Activated T-cell treated with anti-CD3 and anti-CD28 coated beads, Interleukin-2, amount 50 U/mL, for 72 hours (primary cell): ENCODE measurements around the gene SPRR5. TPM values are rescaled to one million over a fixed set of nuclear protein-coding genes. Genes with fewer than 3 reads are reported as not detected.

ENCODE experiments used
- ATAC-seq, 2 donors: fragments of 150-1000 bp; cut with Tn5 transposase; replicated peaks in 1 of 2; 2 replicates each; pipeline ENCODE4 v1.10.0; 2021; ENCODE audit warnings: moderate library complexity in 2 of 2, mild to moderate bottlenecking in 1 of 2
- DNase-seq, 2 donors: peaks; one replicate each; pipeline ENCODE4 v3.0.0; 2021 to 2022; ENCODE audit warnings: mixed read lengths in 1 of 2
- H3K27ac Mint-ChIP-seq: one replicate; pipeline ENCODE4 v1.8.0; 2022; ENCODE audit warnings: mild to moderate bottlenecking, moderate library complexity, mixed read lengths
- H3K27me3 Mint-ChIP-seq: one replicate; pipeline ENCODE4 v1.8.0; 2022; ENCODE audit warnings: low read depth, mixed read lengths
- H3K36me3 Mint-ChIP-seq, 2 donors: one replicate each; pipeline ENCODE4 v1.8.0; 2022; ENCODE audit warnings: mixed read lengths in 2 of 2, mild to moderate bottlenecking in 1 of 2; ENCODE audit not compliant: insufficient read depth in 2 of 2
- H3K4me1 Mint-ChIP-seq: one replicate; pipeline ENCODE4 v1.8.0; 2022; ENCODE audit warnings: low read depth, mixed read lengths
- H3K4me3 Mint-ChIP-seq, 2 donors: one replicate each; pipeline ENCODE4 v1.8.0; 2022; ENCODE audit warnings: mild to moderate bottlenecking in 2 of 2, mixed read lengths in 2 of 2, moderate library complexity in 2 of 2
- H3K9me3 Mint-ChIP-seq, 2 donors: one replicate each; pipeline ENCODE4 v1.8.0; 2022; ENCODE audit warnings: mixed read lengths in 2 of 2
- total RNA-seq, 2 donors: library from RNA; stranded (reverse); gene quantifications; one replicate each; pipeline ENCODE4 v1.2.3, GENCODE V29; 2022

SPRR5 gene
- total RNA-seq, 2 donors from 2014 or later, result not detected

DNA sequence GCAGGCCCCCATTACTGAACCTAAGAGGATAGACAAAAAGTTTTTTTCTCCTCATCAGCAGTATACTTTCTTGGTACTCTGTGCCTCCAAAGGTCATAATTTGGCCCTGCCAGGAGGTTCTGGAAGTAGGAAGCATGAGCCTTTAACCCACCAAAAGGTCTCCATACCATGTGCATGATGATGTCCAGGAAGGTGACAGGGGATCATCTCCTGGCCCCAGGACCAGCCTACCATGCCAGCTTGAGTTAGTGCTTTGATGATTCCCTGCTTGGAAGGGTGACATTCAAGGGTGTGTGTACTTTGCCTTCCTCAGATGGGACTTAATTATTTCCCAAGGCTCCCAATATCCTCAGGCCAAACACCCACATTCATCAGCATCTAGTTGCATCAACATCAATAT, 30.6 kb downstream of the SPRR5 start:
- ATAC-seq (no peak), DNase-seq (no peak)
- no peak overlapping the region for H3K27ac Mint-ChIP-seq
- H3K4me3 Mint-ChIP-seq, result no peak overlapping the region
- no peaks in the 10 kb centered on the region for H3K4me1 Mint-ChIP-seq
- H3K36me3 Mint-ChIP-seq, result no peaks in the 10 kb centered on the region
- no peaks in the 10 kb centered on the region for H3K9me3 Mint-ChIP-seq
- H3K27me3 Mint-ChIP-seq, result peaks cover 29% of the 10 kb centered on the region

- Mint-ChIP-seq H3K27ac (no peak overlapping the region), H3K9me3 (no peaks in the 10 kb centered on the region), H3K36me3 (no peaks in the 10 kb centered on the region), H3K4me1 (no peaks in the 10 kb centered on the region), H3K4me3 (no peak overlapping the region), H3K27me3 (peaks cover 19% of the 10 kb centered on the region)
- ATAC-seq (no peak), DNase-seq (no peak)
Observed at GRCh38 chr1:152980676-152981075, 33.7 kb downstream of the SPRR5 start.

- no peak overlapping the region for H3K4me3 Mint-ChIP-seq
- ATAC-seq (no peak), DNase-seq (no peak)
- H3K4me1 Mint-ChIP-seq, result no peaks in the 10 kb centered on the region
- no peaks in the 10 kb centered on the region for H3K9me3 Mint-ChIP-seq
- H3K27ac Mint-ChIP-seq, result no peak overlapping the region
- peaks cover 18% of the 10 kb centered on the region for H3K27me3 Mint-ChIP-seq
- no peaks in the 10 kb centered on the region for H3K36me3 Mint-ChIP-seq
Observed at GRCh38 chr1:152981146-152981871, 34.3 kb downstream of the SPRR5 start.

DNA sequence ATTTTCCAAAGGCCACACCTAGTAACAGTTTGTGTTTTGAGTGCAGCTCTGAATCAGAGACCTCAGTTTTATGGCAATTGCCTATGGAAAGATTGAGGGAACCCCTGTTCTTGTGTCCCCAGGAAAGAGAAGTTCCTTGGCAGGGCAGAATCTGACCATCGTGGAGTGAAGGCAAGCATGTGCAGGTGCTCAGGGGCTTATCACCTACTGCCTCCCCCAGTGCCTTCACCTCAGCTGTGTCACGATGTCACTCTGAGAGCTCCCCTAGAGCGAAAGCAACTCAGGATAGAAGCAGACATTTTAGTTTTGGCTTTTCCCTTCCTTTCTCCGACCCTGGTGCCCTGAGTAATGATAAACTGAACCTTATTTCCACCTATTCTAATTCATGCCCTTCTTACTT, 35.1 kb downstream of the SPRR5 start:
- H3K4me3 Mint-ChIP-seq, result no peak overlapping the region
- no peak overlapping the region for H3K27ac Mint-ChIP-seq
- H3K36me3 Mint-ChIP-seq, result no peaks in the 10 kb centered on the region
- no peak for ATAC-seq
- no peaks in the 10 kb centered on the region for H3K4me1 Mint-ChIP-seq
- peaks cover 22% of the 10 kb centered on the region for H3K27me3 Mint-ChIP-seq
- no peak for DNase-seq
- no peaks in the 10 kb centered on the region for H3K9me3 Mint-ChIP-seq

DNA sequence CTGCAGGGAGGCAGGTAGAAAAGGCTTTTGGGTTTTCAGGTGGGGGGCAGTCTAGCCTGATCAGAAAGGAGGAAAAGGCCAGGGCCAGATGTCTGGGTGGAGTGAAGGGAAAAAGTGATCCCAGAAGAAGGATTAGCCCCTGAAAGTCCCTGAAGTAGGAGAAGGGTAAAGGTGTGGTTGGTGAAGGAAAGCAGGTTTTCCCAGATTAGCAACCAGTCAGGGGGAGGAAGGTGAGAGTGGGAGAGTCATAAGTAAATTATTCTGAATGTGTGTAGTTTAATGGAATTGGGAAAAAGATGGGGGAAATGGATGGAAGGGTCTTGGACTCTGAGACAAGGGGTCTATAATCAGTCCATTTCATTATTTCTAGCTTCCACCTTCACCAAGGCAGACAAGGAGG, 36.2 kb downstream of the SPRR5 start:
- Mint-ChIP-seq H3K4me3 (no peak overlapping the region), H3K27me3 (peaks cover 22% of the 10 kb centered on the region)

DNA sequence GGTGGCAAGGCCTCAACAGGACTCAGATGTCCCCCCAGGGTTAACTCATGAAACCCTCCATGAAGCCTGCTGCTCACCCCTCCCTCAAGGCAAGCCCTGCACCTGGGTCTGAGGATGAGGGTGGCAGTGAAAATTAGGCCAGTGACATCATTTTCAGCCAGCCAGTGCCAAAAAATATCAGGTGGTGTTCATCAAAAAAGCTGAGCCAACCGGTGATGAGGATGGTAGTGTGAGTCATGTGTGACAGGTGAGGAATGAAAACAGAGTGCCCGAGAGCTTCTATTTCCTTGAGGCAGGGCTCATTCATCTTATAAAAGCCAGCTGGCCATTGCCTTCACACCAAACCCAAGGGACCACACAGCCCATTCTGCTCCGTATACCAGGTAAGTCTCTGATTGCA, 36.7 kb downstream of the SPRR5 start, which contains the start of gene SPRR1A:
TSS of gene SPRR1A (plus strand) at position 339 of the 400 bp plus-strand sequence. CDS start 1,150 bp downstream, outside the sequence.
- Mint-ChIP-seq H3K4me3 (no peak within 1 kb of the TSS), H3K9me3 (no peaks in the 10 kb centered on the region), H3K4me1 (no peaks in the 10 kb centered on the region), H3K27ac (no peak within 1 kb of the TSS), H3K36me3 (no peaks in the 10 kb centered on the region), H3K27me3 (peaks cover 22% of the 10 kb centered on the region)
- ATAC-seq (no peak), DNase-seq (no peak)

More for the DNA sequence above, 36.2 kb downstream of the SPRR5 start:
- no peaks in the 10 kb centered on the region for H3K9me3 Mint-ChIP-seq
- no peaks in the 10 kb centered on the region for H3K36me3 Mint-ChIP-seq
- H3K27ac Mint-ChIP-seq, result no peak overlapping the region
- no peaks in the 10 kb centered on the region for H3K4me1 Mint-ChIP-seq
- DNase-seq (no peak), ATAC-seq (no peak)

- Mint-ChIP-seq H3K27me3 (peaks cover 20% of the 10 kb centered on the region), H3K36me3 (no peaks in the 10 kb centered on the region), H3K27ac (no peak overlapping the region), H3K4me3 (no peak overlapping the region), H3K9me3 (no peaks in the 10 kb centered on the region), H3K4me1 (no peaks in the 10 kb centered on the region)
- ATAC-seq (no peak), DNase-seq (no peak)
Observed at GRCh38 chr1:152986578-152986977, 39.6 kb downstream of the SPRR5 start.

- Mint-ChIP-seq H3K27me3 (peaks cover 7% of the 10 kb centered on the region), H3K27ac (no peak overlapping the region), H3K9me3 (peaks cover 0 to 2% of the 10 kb centered on the region in 2 donors), H3K4me1 (no peaks in the 10 kb centered on the region), H3K4me3 (no peak overlapping the region), H3K36me3 (no peaks in the 10 kb centered on the region)
- DNase-seq (no peak), ATAC-seq (no peak)
Observed at GRCh38 chr1:152993186-152993585, 46.2 kb downstream of the SPRR5 start.

DNA sequence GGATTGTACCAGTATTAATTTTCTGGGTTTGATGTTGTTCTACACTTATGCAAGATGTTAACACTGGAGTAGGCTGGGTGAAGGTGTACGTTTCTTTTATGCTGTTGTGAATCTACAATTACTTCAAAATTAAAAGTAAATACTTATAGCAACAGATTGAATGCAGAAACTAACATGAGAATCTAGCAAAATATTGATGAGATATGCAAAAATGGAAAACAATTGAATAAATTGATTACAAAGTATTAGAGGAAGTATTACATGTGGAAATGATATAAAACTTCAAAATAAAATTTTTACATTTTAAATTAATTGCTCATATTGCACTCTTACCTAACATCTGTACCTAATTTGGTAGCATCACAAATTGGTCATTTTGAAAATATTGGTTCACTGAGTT, 48.8 kb downstream of the SPRR5 start:
- Mint-ChIP-seq H3K36me3 (no peaks in the 10 kb centered on the region), H3K27ac (no peak overlapping the region), H3K4me3 (no peak overlapping the region), H3K27me3 (peaks cover 14% of the 10 kb centered on the region), H3K4me1 (no peaks in the 10 kb centered on the region), H3K9me3 (peaks cover 0 to 2% of the 10 kb centered on the region in 2 donors)
- DNase-seq (no peak), ATAC-seq (no peak)

- no peaks in the 10 kb centered on the region for H3K4me1 Mint-ChIP-seq
- no peak for ATAC-seq
Observed at GRCh38 chr1:152996633-152997400, 49.8 kb downstream of the SPRR5 start.

DNA sequence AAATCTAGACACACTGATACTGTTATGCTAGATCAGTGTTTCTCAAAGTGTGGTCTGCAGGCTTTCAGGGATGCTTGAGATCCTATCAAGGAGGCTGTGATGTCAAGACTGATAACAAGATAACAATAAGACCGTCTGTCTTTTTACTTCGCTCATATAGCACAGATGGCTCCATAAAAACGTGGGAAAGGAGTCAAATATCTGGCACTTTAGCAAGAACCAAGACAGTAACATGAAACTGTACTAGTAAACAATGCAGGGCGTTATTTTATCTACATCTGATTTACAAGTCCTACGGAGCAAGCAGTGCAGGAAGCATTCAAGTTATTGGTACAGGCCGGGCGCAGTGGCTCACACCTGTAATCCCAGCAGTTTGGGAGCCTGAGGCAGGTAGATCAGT, 50.9 kb downstream of the SPRR5 start:
- ATAC-seq (no peak), DNase-seq (no peak)
- Mint-ChIP-seq H3K27me3 (peaks cover 7% of the 10 kb centered on the region), H3K4me3 (no peak overlapping the region), H3K4me1 (no peaks in the 10 kb centered on the region), H3K27ac (no peak overlapping the region), H3K9me3 (peaks cover 0 to 2% of the 10 kb centered on the region in 2 donors), H3K36me3 (no peaks in the 10 kb centered on the region)

More at GRCh38 chr1:152996633-152997400, 49.8 kb downstream of the SPRR5 start:
- DNase-seq, result no peak
- Mint-ChIP-seq H3K36me3 (no peaks in the 10 kb centered on the region), H3K27me3 (peaks cover 7% of the 10 kb centered on the region), H3K4me3 (no peak overlapping the region), H3K27ac (no peak overlapping the region), H3K9me3 (peaks cover 0 to 2% of the 10 kb centered on the region in 2 donors)

GRCh38 chr1:152998476-152998875, 51.5 kb downstream of the SPRR5 start:
- Mint-ChIP-seq H3K27me3 (peaks cover 7% of the 10 kb centered on the region), H3K4me3 (no peak overlapping the region), H3K36me3 (no peaks in the 10 kb centered on the region), H3K27ac (no peak overlapping the region), H3K4me1 (no peaks in the 10 kb centered on the region), H3K9me3 (peaks cover 0 to 2% of the 10 kb centered on the region in 2 donors)
- ATAC-seq (no peak), DNase-seq (no peak)
